ENCODE measurements around the gene KIF26B.

GRCh38 chr1:245118066-245118465, 36.7 kb upstream of the KIF26B start:
- no peak for TF ChIP-seq CTCF (conservative IDR thresholded peaks at IDR 0.05; ENCODE audit: low read depth in 2 of 2)
- TF ChIP-seq REST (IDR thresholded peaks at IDR 0.05; ENCODE audit: unreplicated experiment): no peak
- no peak for TF ChIP-seq JUNB (IDR thresholded peaks at IDR 0.05; ENCODE audit: unreplicated experiment)
- TF ChIP-seq EZH2 (IDR thresholded peaks at IDR 0.05; ENCODE audit: low read depth, unreplicated experiment): no peak
- TF ChIP-seq ZNF114 (CRISPR knock-in tag; IDR thresholded peaks at IDR 0.05): no peak
- no peak for TF ChIP-seq POLR2AphosphoS5 (IDR thresholded peaks at IDR 0.05; ENCODE audit: low read depth)
